ENCODE data around the gene PPME1. TPM values are rescaled to one million over a fixed set of nuclear protein-coding genes. Genes with fewer than 3 reads are reported as not detected.

The PPME1 gene
- total and polyA plus RNA-seq, 8 donors, result 2.0 to 31.0 (median 18.2) TPM

GRCh38 chr11:74249496-74249895 lies 78.4 kb downstream of the PPME1 start:
- H3K4me1 ChIP-seq, result no peaks in the 10 kb centered on the region
- intact Hi-C loops (cut with DNase I; ENCODE audit: low total_unique reads), result no loop called here
- H3K36me3 ChIP-seq, result peaks cover 41 to 91% (median 90%) of the 10 kb centered on the region in 4 donors
- TF ChIP-seq CTCF (IDR thresholded peaks at IDR 0.05), result no peak
- no peak for TF ChIP-seq POLR2AphosphoS5 (IDR thresholded peaks at IDR 0.05)
- no peak for TF ChIP-seq POLR2A (IDR thresholded peaks at IDR 0.05)
- TF ChIP-seq EP300 (IDR thresholded peaks at IDR 0.05), result no peak
- H3K9me3 ChIP-seq, result no peaks in the 10 kb centered on the region
- no peak for DNase-seq
- H3K4me3 ChIP-seq, result no peak overlapping the region
- WGBS, 5 donors, result 88 to 98% (median 94%) methylated on average over 2 of the region's 2 CpGs
- no peaks in the 10 kb centered on the region for H3K27me3 ChIP-seq
- no peak overlapping the region for H3K27ac ChIP-seq

GRCh38 chr11:74253361-74253760 lies 82.3 kb downstream of the PPME1 start:
- Histone ChIP-seq H3K9me3 (no peaks in the 10 kb centered on the region), H3K4me3 (no peak overlapping the region), H3K4me1 (peaks cover 0 to 15% (median 9%) of the 10 kb centered on the region in 4 donors), H3K27me3 (no peaks in the 10 kb centered on the region), H3K27ac (no peak overlapping the region), H3K36me3 (peaks cover 35 to 70% (median 70%) of the 10 kb centered on the region in 4 donors)
- intact Hi-C loops (cut with DNase I; ENCODE audit: low total_unique reads), result no loop called here
- 80 to 92% (median 90%) methylated on average over 8 of the region's 8 CpGs for WGBS, 5 donors
- DNase-seq, result no peak
- TF ChIP-seq EP300 (IDR thresholded peaks at IDR 0.05), result no peak
- no peak for TF ChIP-seq CTCF (IDR thresholded peaks at IDR 0.05)
- TF ChIP-seq POLR2A (IDR thresholded peaks at IDR 0.05), result no peak
- TF ChIP-seq POLR2AphosphoS5 (IDR thresholded peaks at IDR 0.05), result no peak

- no peak for TF ChIP-seq POLR2A (IDR thresholded peaks at IDR 0.05)
- TF ChIP-seq POLR2AphosphoS5 (IDR thresholded peaks at IDR 0.05), result peak in 1 of 3 donors; percentile 59
- TF ChIP-seq EP300 (IDR thresholded peaks at IDR 0.05), result no peak
- TF ChIP-seq CTCF (IDR thresholded peaks at IDR 0.05), result peak in 5 of 7 experiments; percentile 72 to 93 (median 87)
- peak; percentile 57 to 86 for DNase-seq
- Histone ChIP-seq H3K27ac (no peak overlapping the region), H3K4me1 (peaks cover 0 to 16% (median 11%) of the 10 kb centered on the region in 4 donors), H3K9me3 (no peaks in the 10 kb centered on the region), H3K36me3 (peaks cover 24 to 46% (median 45%) of the 10 kb centered on the region in 4 donors), H3K4me3 (no peak overlapping the region), H3K27me3 (no peaks in the 10 kb centered on the region)
- intact Hi-C loops (cut with DNase I; ENCODE audit: low total_unique reads), result loop anchor here (5.0 kb wide), 1 partner anchor 191 kb away; no protein-coding TSS in a partner anchor
- 40 to 51% (median 47%) methylated on average over 5 of the region's 5 CpGs for WGBS, 5 donors
Measured at GRCh38 chr11:74255741-74256375, 84.8 kb downstream of the PPME1 start.

GRCh38 chr11:74256378-74257133 lies 85.5 kb downstream of the PPME1 start:
- no peak for DNase-seq
- H3K4me3 ChIP-seq, result no peak overlapping the region
- intact Hi-C loops (cut with DNase I; ENCODE audit: low total_unique reads), result loop anchor here (5.0 kb wide), 1 partner anchor 191 kb away; no protein-coding TSS in a partner anchor
- TF ChIP-seq POLR2A (IDR thresholded peaks at IDR 0.05), result no peak
- TF ChIP-seq POLR2AphosphoS5 (IDR thresholded peaks at IDR 0.05), result no peak
- TF ChIP-seq CTCF (IDR thresholded peaks at IDR 0.05), result no peak
- no peak for TF ChIP-seq EP300 (IDR thresholded peaks at IDR 0.05)
- H3K4me1 ChIP-seq, result peaks cover 0 to 16% (median 11%) of the 10 kb centered on the region in 4 donors
- 75 to 80% (median 79%) methylated on average over 5 of the region's 5 CpGs for WGBS, 5 donors
- no peaks in the 10 kb centered on the region for H3K27me3 ChIP-seq
- peaks cover 17 to 39% (median 38%) of the 10 kb centered on the region in 4 donors for H3K36me3 ChIP-seq
- H3K27ac ChIP-seq, result no peak overlapping the region
- H3K9me3 ChIP-seq, result no peaks in the 10 kb centered on the region

Measured in stomach (tissue), 9 donors.